ENCODE measurements around the gene HPSE2.

- no peak for TF ChIP-seq CTCF (conservative IDR thresholded peaks at IDR 0.05; ENCODE audit: low read depth in 2 of 2)
- TF ChIP-seq EZH2 (IDR thresholded peaks at IDR 0.05; ENCODE audit: low read depth, unreplicated experiment), result no peak
- TF ChIP-seq JUNB (IDR thresholded peaks at IDR 0.05; ENCODE audit: unreplicated experiment), result no peak
- no peak for TF ChIP-seq REST (IDR thresholded peaks at IDR 0.05; ENCODE audit: unreplicated experiment)
- TF ChIP-seq POLR2AphosphoS5 (IDR thresholded peaks at IDR 0.05; ENCODE audit: low read depth), result no peak
- no peak for TF ChIP-seq CREB1 (CRISPR knock-in tag; IDR thresholded peaks at IDR 0.05; ENCODE audit: low read depth)
- TF ChIP-seq EZH2phosphoT487 (IDR thresholded peaks at IDR 0.05; ENCODE audit: unreplicated experiment), result no peak
- no peak for TF ChIP-seq ETS1 (IDR thresholded peaks at IDR 0.05)
- no peak for TF ChIP-seq STAT1 (IDR thresholded peaks at IDR 0.05; ENCODE audit: unreplicated experiment)
- no peak for TF ChIP-seq NANOG (IDR thresholded peaks at IDR 0.05; ENCODE audit: borderline replicate concordance)
- TF ChIP-seq ZNF331 (CRISPR knock-in tag; IDR thresholded peaks at IDR 0.05; ENCODE audit: low read depth), result no peak
Observed at GRCh38 chr10:98582363-98582762, 653.3 kb downstream of the HPSE2 start.

All from GM23338 (cell line).